B cell (primary cell): ENCODE data around the gene NANS. TPM values are rescaled to one million over a fixed set of nuclear protein-coding genes. Genes with fewer than 3 reads are reported as not detected.

ENCODE experiments used
- ATAC-seq: fragments of 200-7000 bp; cut with Tn5 transposase; one replicate; pipeline ENCODE4 v1.10.0; 2021; ENCODE audit warnings: low read depth, mild to moderate bottlenecking, moderate number of reproducible peaks, moderate library complexity
- CTCF ChIA-PET: fragments of 350-600 bp; sonication (Branson Sonifier 250); formaldehyde crosslinking; loops from one replicate; lab custom pipeline; 2021; ENCODE audit warnings: antibody characterized with exemption, inconsistent platforms; lab: Charles Lee
- POLR2A ChIA-PET: fragments of 350-600 bp; sonication (Branson Sonifier 250); formaldehyde crosslinking; loops from one replicate; lab custom pipeline; 2021; ENCODE audit warnings: antibody characterized with exemption; lab: Charles Lee
- DNase-seq: peaks from one replicate; pipeline ENCODE4 v3.0.0; 2013
- H2AFZ ChIP-seq: 2 replicates; pipeline ENCODE4 v1.6.1; 2012; ENCODE audit warnings: mild to moderate bottlenecking, low read depth, low read length; ENCODE audit not compliant: insufficient read depth, poor library complexity, severe bottlenecking
- H3K27ac ChIP-seq, 2 donors: 1 replicate in 1 of 2; 2 replicates in 1 of 2; pipeline ENCODE4 v1.5.1; 2012 to 2013; ENCODE audit warnings: low read length in 2 of 2, mild to moderate bottlenecking in 2 of 2, moderate library complexity in 1 of 2
- H3K27me3 ChIP-seq, 4 experiments: fragments of 200-600 bp in 1 of 4; sonication (generic) in 1 of 4; replicated peaks in 1 of 4; 1 replicate in 2 of 4; 2 replicates in 2 of 4; pipeline versions ENCODE4 v1.6.1 to v1.7.0; 2013 to 2016; ENCODE audit warnings: low read length in 3 of 4, mild to moderate bottlenecking in 2 of 4, mixed read lengths in 1 of 4, moderate library complexity in 1 of 4; ENCODE audit not compliant: insufficient read depth in 4 of 4, control insufficient read depth in 3 of 4; ENCODE audit errors: control extremely low read depth in 1 of 4
- H3K36me3 ChIP-seq, 2 experiments: replicated peaks in 1 of 2; 1 replicate in 1 of 2; 2 replicates in 1 of 2; pipeline versions ENCODE4 v1.6.1 to v1.7.1; 2013; ENCODE audit warnings: low read length in 1 of 2; ENCODE audit not compliant: insufficient read depth in 2 of 2, control insufficient read depth in 1 of 2; ENCODE audit errors: control extremely low read depth in 1 of 2, extremely low read depth in 1 of 2
- H3K4me1 ChIP-seq, 2 donors: fragments of 200-600 bp in 1 of 2; sonication (generic) in 1 of 2; 1 replicate in 1 of 2; 2 replicates in 1 of 2; pipeline versions ENCODE4 v1.5.1 to v1.6.1; 2013 to 2017; ENCODE audit warnings: low read length in 2 of 2; ENCODE audit not compliant: control insufficient read depth in 2 of 2, insufficient read depth in 2 of 2
- H3K4me2 ChIP-seq: replicated peaks from 2 replicates; pipeline ENCODE3; 2012; ENCODE audit warnings: mild to moderate bottlenecking, low read depth, low read length; ENCODE audit not compliant: poor library complexity, severe bottlenecking
- H3K4me3 ChIP-seq, 5 experiments: fragments of 200-600 bp in 1 of 5; sonication (generic) in 1 of 5; 1 replicate in 3 of 5; 2 replicates in 2 of 5; pipeline versions ENCODE4 v1.5.1 to v1.7.0; 2011 to 2016; ENCODE audit warnings: low read length in 4 of 5, mild to moderate bottlenecking in 4 of 5, low read depth in 2 of 5, control low read depth in 1 of 5, moderate library complexity in 1 of 5; ENCODE audit not compliant: insufficient read depth in 1 of 5; ENCODE audit errors: control extremely low read depth in 1 of 5, extremely low read depth in 1 of 5
- H3K79me2 ChIP-seq: fragments of 200-600 bp; sonication (generic); one replicate; pipeline ENCODE4 v1.6.0; 2016; ENCODE audit warnings: low read length; ENCODE audit not compliant: control insufficient read depth, insufficient read depth
- H3K9ac ChIP-seq: fragments of 200-600 bp; sonication (generic); 2 replicates; pipeline ENCODE4 v1.6.1; 2017; ENCODE audit warnings: mild to moderate bottlenecking, low read length, moderate library complexity
- H3K9me3 ChIP-seq, 3 donors: one replicate each; pipeline versions ENCODE4 v1.6.1 to v1.7.1; 2013; ENCODE audit warnings: low read length in 2 of 3; ENCODE audit not compliant: control insufficient read depth in 2 of 3, insufficient read depth in 1 of 3; ENCODE audit errors: control extremely low read depth in 1 of 3
- H4K20me1 ChIP-seq: 2 replicates; pipeline ENCODE4 v1.6.0; 2012; ENCODE audit warnings: mild to moderate bottlenecking, low read length; ENCODE audit not compliant: insufficient read depth, control insufficient read depth, poor library complexity, severe bottlenecking
- H3K27ac Mint-ChIP-seq: one replicate; pipeline ENCODE4 v1.8.0; 2021; ENCODE audit warnings: mixed read lengths
- H3K27me3 Mint-ChIP-seq: one replicate; pipeline ENCODE4 v1.8.0; 2021; ENCODE audit warnings: mixed read lengths
- H3K4me1 Mint-ChIP-seq: one replicate; pipeline ENCODE4 v1.8.0; 2021; ENCODE audit warnings: mixed read lengths
- H3K4me3 Mint-ChIP-seq: one replicate; pipeline ENCODE4 v1.8.0; 2021; ENCODE audit warnings: mixed read lengths
- H3K9me3 Mint-ChIP-seq: one replicate; pipeline ENCODE4 v1.8.0; 2022; ENCODE audit warnings: mixed read lengths; ENCODE audit not compliant: insufficient read depth
- EZH2 ChIP-seq: IDR thresholded peaks from 2 replicates; pipeline ENCODE4 v1.6.1; 2012; ENCODE audit warnings: borderline replicate concordance, low read depth, mild to moderate bottlenecking, moderate library complexity, low read length; ENCODE audit not compliant: insufficient read depth, poor library complexity, severe bottlenecking
- WGBS: methylation state at CpG from one replicate; pipeline ENCODE4 v1.1.5; 2013; ENCODE audit warnings: missing lambda C conversion rate; ENCODE audit not compliant: insufficient coverage; 5-methylcytosine and 5-hydroxymethylcytosine counted together
- intact Hi-C: fragments of 100-400 bp; cut with micrococcal nuclease; formaldehyde crosslinking; loops from one replicate; pipeline ENCODE4 v1.10.0; 2022
- polyA plus RNA-seq: library from polyadenylated mRNA; depleted of rRNA; stranded (reverse); fragments of >200 nt; gene quantifications from 2 replicates; pipeline ENCODE4 v1.2.3, GENCODE V29; 2012
- total RNA-seq, 2 donors: library from RNA; stranded (reverse); fragments of 120-200 nt in 1 of 2; gene quantifications; 1 replicate in 1 of 2; 2 replicates in 1 of 2; pipeline versions ENCODE4 v1.2.3 to v1.2.4, GENCODE V29; 2013 to 2022
- TF ChIP-seq, protein P1 (sequence below): fragments of 200-600 bp; IDR thresholded peaks from one replicate; pipeline ENCODE4 v1.8.0; 2022; ENCODE audit warnings: antibody characterized with exemption, mild to moderate bottlenecking

Gene NANS
- total and polyA plus RNA-seq, 2 donors (not counting 1 experiment from before 2014, with no cell fraction given): 14.2 to 14.9 TPM

- Histone ChIP-seq H3K9me3 (no peaks in the 10 kb centered on the region), H4K20me1 (no peaks in the 10 kb centered on the region), H3K79me2 (peaks cover 41% of the 10 kb centered on the region), H3K4me1 (peaks cover 43 to 47% of the 10 kb centered on the region in 2 donors), H2AFZ (no peak overlapping the region), H3K27ac (no peak overlapping the region), H3K27me3 (no peaks in the 10 kb centered on the region), H3K36me3 (peaks cover 0 to 20% of the 10 kb centered on the region in 2 experiments), H3K4me3 (no peak overlapping the region), H3K9ac (no peak overlapping the region), H3K4me2 (no peak overlapping the region)
- ChIA-PET POLR2A (interaction anchor here (1.0 kb wide), 1 partner anchor 21 kb away, joined by 3 read pairs; the partner anchor contains the start of gene TRIM14), CTCF (interaction anchor here (1.1 to 2.3 kb wide), 4 partner anchors 9 to 118 kb away, joined by 3 to 7 read pairs (median 6); no protein-coding TSS in a partner anchor)
- DNase-seq (no peak), ATAC-seq (no peak)
- Mint-ChIP-seq H3K9me3 (no peaks in the 10 kb centered on the region), H3K27me3 (no peaks in the 10 kb centered on the region), H3K4me1 (peaks cover 49% of the 10 kb centered on the region), H3K4me3 (no peak overlapping the region), H3K27ac (no peak overlapping the region)
- intact Hi-C loops: no loop called here
- no peak for TF ChIP-seq EZH2
- TF ChIP-seq, protein P1, sequence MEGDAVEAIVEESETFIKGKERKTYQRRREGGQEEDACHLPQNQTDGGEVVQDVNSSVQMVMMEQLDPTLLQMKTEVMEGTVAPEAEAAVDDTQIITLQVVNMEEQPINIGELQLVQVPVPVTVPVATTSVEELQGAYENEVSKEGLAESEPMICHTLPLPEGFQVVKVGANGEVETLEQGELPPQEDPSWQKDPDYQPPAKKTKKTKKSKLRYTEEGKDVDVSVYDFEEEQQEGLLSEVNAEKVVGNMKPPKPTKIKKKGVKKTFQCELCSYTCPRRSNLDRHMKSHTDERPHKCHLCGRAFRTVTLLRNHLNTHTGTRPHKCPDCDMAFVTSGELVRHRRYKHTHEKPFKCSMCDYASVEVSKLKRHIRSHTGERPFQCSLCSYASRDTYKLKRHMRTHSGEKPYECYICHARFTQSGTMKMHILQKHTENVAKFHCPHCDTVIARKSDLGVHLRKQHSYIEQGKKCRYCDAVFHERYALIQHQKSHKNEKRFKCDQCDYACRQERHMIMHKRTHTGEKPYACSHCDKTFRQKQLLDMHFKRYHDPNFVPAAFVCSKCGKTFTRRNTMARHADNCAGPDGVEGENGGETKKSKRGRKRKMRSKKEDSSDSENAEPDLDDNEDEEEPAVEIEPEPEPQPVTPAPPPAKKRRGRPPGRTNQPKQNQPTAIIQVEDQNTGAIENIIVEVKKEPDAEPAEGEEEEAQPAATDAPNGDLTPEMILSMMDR: no peak
- WGBS: 70% methylated on average over 3 of the region's 4 CpGs
Measured at GRCh38 chr9:98097836-98098235, 41.3 kb downstream of the NANS start.

- intact Hi-C loops: no loop called here
- no peak for TF ChIP-seq EZH2
- TF ChIP-seq, protein P1: no peak
- Histone ChIP-seq H3K4me1 (peaks cover 58 to 62% of the 10 kb centered on the region in 2 donors), H3K9me3 (no peaks in the 10 kb centered on the region), H3K4me3 (no peak overlapping the region), H3K36me3 (peaks cover 0 to 17% of the 10 kb centered on the region in 2 experiments), H3K27me3 (no peaks in the 10 kb centered on the region), H3K79me2 (peaks cover 43% of the 10 kb centered on the region), H3K9ac (no peak overlapping the region), H3K27ac (no peak overlapping the region), H4K20me1 (no peaks in the 10 kb centered on the region), H3K4me2 (peak overlapping the region; percentile 10), H2AFZ (no peak overlapping the region)
- ChIA-PET CTCF (interaction anchor here (0.9 kb wide), 2 partner anchors 22 to 26 kb away, joined by 4 read pairs; no protein-coding TSS in a partner anchor), POLR2A (interaction anchor here (0.6 to 0.7 kb wide), 2 partner anchors 10 to 160 kb away, joined by 6 to 7 read pairs; no protein-coding TSS in a partner anchor)
- ATAC-seq (no peak), DNase-seq (no peak)
- WGBS: no CpG with 5 or more reads among the region's 2 CpGs
- Mint-ChIP-seq H3K27me3 (no peaks in the 10 kb centered on the region), H3K4me1 (peaks cover 58% of the 10 kb centered on the region), H3K9me3 (no peaks in the 10 kb centered on the region), H3K27ac (peak overlapping the region; percentile 77), H3K4me3 (no peak overlapping the region)
Measured at GRCh38 chr9:98099346-98099745, 42.8 kb downstream of the NANS start.
